ENCODE data around the gene HTR1D. TPM values are rescaled to one million over a fixed set of nuclear protein-coding genes. Genes with fewer than 3 reads are reported as not detected.
"Not testable (repeated sequence)": the region's sequence is repeated elsewhere in the genome, so short reads cannot be mapped to it uniquely, and the experiment has no call there.

The HTR1D gene
- total RNA-seq, 4 donors from 2014 or later: not detected

DNA sequence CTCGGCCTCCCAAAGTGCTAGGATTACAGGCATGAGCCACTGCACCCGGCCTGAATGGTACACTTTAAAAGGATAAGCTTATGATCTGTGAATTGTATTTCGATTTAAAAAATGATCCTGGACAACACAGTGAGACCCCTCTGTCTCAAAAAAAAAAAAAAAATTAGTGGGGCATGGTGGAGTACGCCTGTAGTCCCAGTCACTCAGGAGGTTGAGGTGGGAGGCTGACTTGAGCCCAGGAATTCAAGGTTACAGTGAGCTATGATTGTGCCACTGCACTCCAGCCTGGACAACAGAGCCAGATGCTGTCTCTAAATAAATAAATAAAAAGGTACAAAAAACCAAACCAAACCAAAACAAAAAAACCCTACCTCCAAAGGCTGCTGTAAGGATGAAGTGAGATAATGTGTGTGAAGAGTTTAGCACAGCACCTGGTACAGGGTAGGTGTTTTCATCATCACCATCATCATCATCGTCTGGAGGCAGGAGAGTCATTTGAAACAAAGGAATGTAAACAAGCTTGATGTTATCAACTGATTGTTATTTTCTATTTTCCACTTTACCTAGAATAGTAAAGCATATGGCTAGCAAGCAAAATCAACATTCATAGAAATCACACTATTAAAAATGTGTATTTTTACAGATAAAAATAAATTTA, 22.5 kb upstream of the HTR1D start:
- intact Hi-C loops (cut with DNase I): no loop called here
- 90 to 94% methylated on average over 5 of the region's 5 CpGs for WGBS, 2 donors
- no peaks in the 10 kb centered on the region for H3K4me1 ChIP-seq
- H3K4me3 ChIP-seq (replicated peaks in 1 of 3): no peak overlapping the region
- no peak for TF ChIP-seq POLR2A (IDR thresholded peaks at IDR 0.05)
- TF ChIP-seq, protein P1, sequence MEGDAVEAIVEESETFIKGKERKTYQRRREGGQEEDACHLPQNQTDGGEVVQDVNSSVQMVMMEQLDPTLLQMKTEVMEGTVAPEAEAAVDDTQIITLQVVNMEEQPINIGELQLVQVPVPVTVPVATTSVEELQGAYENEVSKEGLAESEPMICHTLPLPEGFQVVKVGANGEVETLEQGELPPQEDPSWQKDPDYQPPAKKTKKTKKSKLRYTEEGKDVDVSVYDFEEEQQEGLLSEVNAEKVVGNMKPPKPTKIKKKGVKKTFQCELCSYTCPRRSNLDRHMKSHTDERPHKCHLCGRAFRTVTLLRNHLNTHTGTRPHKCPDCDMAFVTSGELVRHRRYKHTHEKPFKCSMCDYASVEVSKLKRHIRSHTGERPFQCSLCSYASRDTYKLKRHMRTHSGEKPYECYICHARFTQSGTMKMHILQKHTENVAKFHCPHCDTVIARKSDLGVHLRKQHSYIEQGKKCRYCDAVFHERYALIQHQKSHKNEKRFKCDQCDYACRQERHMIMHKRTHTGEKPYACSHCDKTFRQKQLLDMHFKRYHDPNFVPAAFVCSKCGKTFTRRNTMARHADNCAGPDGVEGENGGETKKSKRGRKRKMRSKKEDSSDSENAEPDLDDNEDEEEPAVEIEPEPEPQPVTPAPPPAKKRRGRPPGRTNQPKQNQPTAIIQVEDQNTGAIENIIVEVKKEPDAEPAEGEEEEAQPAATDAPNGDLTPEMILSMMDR (IDR thresholded peaks at IDR 0.05): no peak
- no peaks in the 10 kb centered on the region for H3K36me3 ChIP-seq
- DNase-seq: no peak
- H3K9me3 ChIP-seq: no peaks in the 10 kb centered on the region
- H3K27ac ChIP-seq: no peak overlapping the region
- no peaks in the 10 kb centered on the region for H3K27me3 ChIP-seq

DNA sequence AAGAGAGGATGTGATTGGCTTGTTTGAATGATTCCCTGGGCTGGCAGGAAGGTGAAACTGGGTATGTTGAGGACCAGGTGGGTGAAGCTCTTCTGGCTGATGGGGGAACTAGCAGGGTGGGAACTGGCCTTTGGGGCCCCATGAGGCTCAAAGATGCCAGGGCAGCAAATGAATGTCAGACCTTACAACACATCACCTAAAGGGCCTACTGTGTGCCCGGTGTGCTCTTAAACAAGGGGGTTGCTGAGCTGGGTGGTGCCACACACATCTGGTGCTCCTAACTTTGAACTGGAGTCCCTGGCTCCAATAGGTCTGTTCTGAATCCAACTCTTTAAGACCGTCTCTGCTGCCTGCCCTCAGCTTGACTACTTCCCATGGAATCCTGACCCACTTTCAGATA, 21.3 kb upstream of the HTR1D start:
- 94 to 96% methylated on average over 2 of the region's 2 CpGs for WGBS, 2 donors
- H3K4me1 ChIP-seq: no peaks in the 10 kb centered on the region
- intact Hi-C loops (cut with DNase I): no loop called here
- no peak overlapping the region for H3K27ac ChIP-seq
- TF ChIP-seq POLR2A (IDR thresholded peaks at IDR 0.05): no peak
- TF ChIP-seq, protein P1 (IDR thresholded peaks at IDR 0.05): no peak
- H3K27me3 ChIP-seq: no peaks in the 10 kb centered on the region
- DNase-seq: no peak
- H3K4me3 ChIP-seq (replicated peaks in 1 of 3): no peak overlapping the region
- H3K9me3 ChIP-seq: no peaks in the 10 kb centered on the region
- H3K36me3 ChIP-seq: no peaks in the 10 kb centered on the region

DNA sequence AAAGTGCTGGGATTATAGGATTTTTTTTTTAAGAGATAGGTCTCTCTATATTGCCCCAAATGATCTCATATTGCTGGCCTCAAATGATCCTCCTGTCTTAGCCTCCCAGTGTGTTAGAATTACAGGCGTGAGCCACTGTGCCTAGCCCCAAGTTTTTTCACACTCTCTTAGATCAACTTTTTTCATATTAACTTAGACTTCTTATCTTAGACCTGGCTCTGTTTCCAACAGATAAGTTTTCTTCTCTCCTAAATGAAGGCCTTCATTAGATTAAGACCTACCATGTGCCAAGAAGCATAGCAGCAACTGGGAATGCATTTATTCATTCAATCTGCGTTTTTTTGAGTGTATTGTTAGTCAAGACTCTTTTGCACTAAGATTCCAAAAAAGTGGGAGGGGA, 20.2 kb upstream of the HTR1D start:
- Histone ChIP-seq H3K4me1 (no peaks in the 10 kb centered on the region), H3K27ac (no peak overlapping the region), H3K9me3 (no peaks in the 10 kb centered on the region), H3K27me3 (no peaks in the 10 kb centered on the region), H3K4me3 (replicated peaks in 1 of 3) (no peak overlapping the region), H3K36me3 (no peaks in the 10 kb centered on the region)
- intact Hi-C loops (cut with DNase I): no loop called here
- no peak for DNase-seq
- 81 to 89% methylated on average over 2 of the region's 2 CpGs for WGBS, 2 donors
- TF ChIP-seq POLR2A (IDR thresholded peaks at IDR 0.05): no peak
- TF ChIP-seq, protein P1 (IDR thresholded peaks at IDR 0.05): no peak

DNA sequence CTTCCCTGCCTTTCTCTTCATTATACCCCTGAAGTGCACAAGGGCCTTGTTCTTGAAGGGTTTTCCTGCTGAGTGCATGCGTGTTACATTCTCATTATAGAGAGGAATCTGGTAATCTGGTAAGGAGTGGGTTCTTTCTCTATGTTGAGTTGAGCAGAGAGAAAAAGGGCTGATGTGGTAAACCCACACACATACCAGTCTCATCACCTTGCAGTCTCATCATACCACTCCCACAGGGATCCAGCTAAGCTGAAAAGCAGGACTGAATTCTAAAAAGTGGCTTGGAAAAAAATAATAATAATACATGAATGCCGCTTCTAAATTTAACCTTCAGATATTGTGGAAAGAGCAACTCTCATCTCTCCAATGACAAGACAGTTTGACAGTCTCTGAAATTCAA, 10.5 kb upstream of the HTR1D start:
- no peaks in the 10 kb centered on the region for H3K27me3 ChIP-seq
- H3K4me1 ChIP-seq: no peaks in the 10 kb centered on the region
- TF ChIP-seq, protein P1 (IDR thresholded peaks at IDR 0.05): no peak
- WGBS, 2 donors: 73 to 83% methylated on average over 2 of the region's 2 CpGs
- no peak overlapping the region for H3K4me3 ChIP-seq (replicated peaks in 1 of 3)
- DNase-seq: no peak
- no peaks in the 10 kb centered on the region for H3K36me3 ChIP-seq
- no peaks in the 10 kb centered on the region for H3K9me3 ChIP-seq
- intact Hi-C loops (cut with DNase I): no loop called here
- no peak overlapping the region for H3K27ac ChIP-seq

DNA sequence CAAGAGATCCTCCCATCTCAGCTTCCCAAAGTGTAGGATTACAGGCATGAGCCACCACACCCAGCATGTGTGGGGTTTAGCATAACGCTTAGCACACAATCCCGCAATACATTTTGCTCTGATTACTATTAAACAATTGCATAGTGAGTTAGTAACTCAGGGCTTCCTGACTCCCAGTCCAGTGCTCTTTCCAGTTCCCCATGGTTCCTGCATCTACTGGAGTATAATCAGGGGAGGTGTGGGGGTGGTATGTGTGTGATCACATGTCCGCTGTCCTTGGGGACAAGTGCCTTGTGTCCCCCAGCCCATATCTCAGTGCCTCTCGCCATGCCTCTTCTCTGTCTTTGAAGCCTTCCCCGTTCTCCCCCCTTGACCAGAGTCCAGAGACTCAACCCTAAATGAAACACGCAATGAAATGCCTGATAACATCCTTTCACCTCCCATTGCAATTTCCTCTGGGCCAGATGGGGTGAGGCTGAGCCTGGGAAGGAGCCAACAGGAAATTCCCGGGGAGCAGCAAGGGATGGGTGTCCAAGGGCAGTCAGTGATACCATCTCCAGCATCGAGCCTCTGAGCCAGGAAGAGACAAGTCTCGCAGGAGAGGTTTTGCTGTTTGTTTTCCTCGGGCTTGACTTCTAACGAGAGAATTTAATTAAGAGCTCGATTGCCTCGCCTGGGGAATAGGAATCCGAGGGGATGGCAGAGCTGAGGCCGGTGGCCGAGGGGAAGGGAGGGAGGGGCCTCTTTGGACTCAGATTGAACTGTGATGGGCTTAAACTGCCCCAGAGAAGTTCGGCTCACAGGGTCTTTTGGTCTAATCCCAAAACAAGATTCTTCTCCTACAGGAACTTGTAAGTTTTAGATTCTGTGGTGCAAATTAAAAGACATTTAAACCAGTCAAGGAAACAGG, 7.7 kb upstream of the HTR1D start:
- no peaks in the 10 kb centered on the region for H3K27me3 ChIP-seq
- H3K27ac ChIP-seq: no peak overlapping the region
- no peak for DNase-seq
- no peak overlapping the region for H3K4me3 ChIP-seq (replicated peaks in 1 of 3)
- H3K36me3 ChIP-seq: no peaks in the 10 kb centered on the region
- WGBS, 2 donors: 33 to 34% methylated on average over 17 of the region's 17 CpGs
- H3K9me3 ChIP-seq: no peaks in the 10 kb centered on the region
- H3K4me1 ChIP-seq: no peaks in the 10 kb centered on the region
- intact Hi-C loops (cut with DNase I): no loop called here
- no peak for TF ChIP-seq POLR2A (IDR thresholded peaks at IDR 0.05)
- TF ChIP-seq, protein P1 (IDR thresholded peaks at IDR 0.05): no peak

DNA sequence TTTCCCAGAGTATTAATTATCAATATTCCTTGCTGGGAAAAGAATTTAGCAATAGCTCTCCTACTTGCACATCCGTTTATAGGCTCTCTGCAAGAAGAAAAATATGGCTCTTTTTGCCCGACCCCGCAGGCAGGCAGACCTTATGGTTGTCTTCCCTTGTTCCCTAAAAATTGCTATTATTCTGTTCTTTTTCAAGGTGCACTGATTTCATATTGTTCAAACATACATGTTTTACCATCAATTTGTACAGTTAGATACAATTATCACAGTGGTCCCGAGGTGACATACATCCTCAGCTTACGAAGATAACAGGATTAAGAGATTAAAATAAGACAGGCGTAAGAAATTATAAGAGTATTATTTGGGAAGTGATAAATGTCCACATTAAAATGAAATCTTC, 6.7 kb upstream of the HTR1D start:
- H3K27ac ChIP-seq; H3K9me3 ChIP-seq; intact Hi-C loops (cut with DNase I); H3K4me1 ChIP-seq; H3K36me3 ChIP-seq; H3K4me3 ChIP-seq (replicated peaks in 1 of 3); H3K27me3 ChIP-seq; DNase-seq: not testable (repeated sequence)
- WGBS, 2 donors: 81 to 88% methylated on average over 6 of the region's 6 CpGs

DNA sequence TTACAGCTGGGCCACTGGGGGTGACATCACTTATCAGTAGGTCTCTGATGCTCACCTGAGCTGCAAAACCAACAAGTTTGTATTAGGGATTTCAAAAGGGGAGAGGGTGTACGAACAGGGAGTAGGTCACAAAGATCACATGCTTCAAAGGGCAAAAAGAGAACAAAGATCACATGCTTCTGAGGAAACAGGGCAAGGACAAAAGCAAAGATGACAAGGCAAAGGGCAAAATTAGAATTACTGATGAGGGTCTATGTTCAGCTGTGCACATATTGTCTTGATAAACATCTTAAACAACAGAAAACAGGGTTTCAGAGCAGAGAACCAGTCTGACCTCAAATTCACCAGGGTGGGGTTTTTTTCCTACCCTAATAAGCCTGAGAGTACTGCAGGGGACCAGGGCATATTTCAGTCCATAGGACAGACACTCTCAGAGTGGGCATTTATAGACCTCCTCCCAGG, 6.2 kb upstream of the HTR1D start:
- WGBS, 2 donors: 61 to 83% methylated on average over 1 of the region's 1 CpG
- intact Hi-C loops (cut with DNase I): not testable (repeated sequence)

More for the DNA sequence above, 6.2 kb upstream of the HTR1D start:
- H3K27ac ChIP-seq; H3K27me3 ChIP-seq; DNase-seq; H3K36me3 ChIP-seq; H3K4me1 ChIP-seq; H3K9me3 ChIP-seq; H3K4me3 ChIP-seq (replicated peaks in 1 of 3): not testable (repeated sequence)

All from thyroid gland (tissue), 4 donors.